Psoas muscle (tissue), 8 donors: ENCODE data around the gene PIAS1. TPM values are rescaled to one million over a fixed set of nuclear protein-coding genes. Genes with fewer than 3 reads are reported as not detected.
"Not testable (repeated sequence)": the region's sequence is repeated elsewhere in the genome, so short reads cannot be mapped to it uniquely, and the experiment has no call there.

ENCODE experiments used
- ATAC-seq, 4 donors: fragments of 200-7000 bp; cut with Tn5 transposase; one replicate each; pipeline ENCODE4 v1.9.1; 2020; ENCODE audit warnings: moderate library complexity in 3 of 4, mild to moderate bottlenecking in 2 of 4
- DNase-seq, 2 donors: peaks; one replicate each; pipeline ENCODE4 v3.0.0-alpha.2; 2020
- H3K27ac ChIP-seq: fragments of 200-600 bp; one replicate; pipeline ENCODE4 v1.8.0; 2022
- H3K27me3 ChIP-seq, 3 donors: fragments of 200-600 bp in 1 of 3; one replicate each; pipeline versions ENCODE4 v1.6.1 to v1.8.0; 2013 to 2022; ENCODE audit warnings: low read length in 2 of 3, mild to moderate bottlenecking in 2 of 3, moderate library complexity in 1 of 3; ENCODE audit not compliant: insufficient read depth in 3 of 3
- H3K36me3 ChIP-seq, 2 donors: fragments of 200-600 bp in 1 of 2; one replicate each; pipeline versions ENCODE4 v1.6.1 to v1.8.0; 2013 to 2022; ENCODE audit warnings: low read depth in 1 of 2, mild to moderate bottlenecking in 1 of 2, moderate library complexity in 1 of 2; ENCODE audit not compliant: insufficient read depth in 1 of 2
- H3K4me1 ChIP-seq: fragments of 200-600 bp; one replicate; pipeline ENCODE4 v1.8.0; 2022
- H3K4me3 ChIP-seq: fragments of 200-600 bp; one replicate; pipeline ENCODE4 v1.8.0; 2022; ENCODE audit warnings: mild to moderate bottlenecking
- H3K9me3 ChIP-seq: fragments of 200-600 bp; one replicate; pipeline ENCODE4 v1.8.0; 2022
- WGBS, 3 donors: extraction: QIAGEN DNeasy Blood & Tissue Kit; methylation state at CpG; one replicate each; pipeline versions ENCODE4 v1.1.6 to v1.1.7; 2013; 5-methylcytosine and 5-hydroxymethylcytosine counted together
- intact Hi-C, 2 donors: fragments of 100-400 bp; cut with DNase I; formaldehyde crosslinking; loops; one replicate each; pipeline versions ENCODE4 v1.11.0 to v1.14.2; 2022
- polyA plus RNA-seq, 3 donors: library from polyadenylated mRNA; stranded (reverse); fragments of 200-250 nt; gene quantifications; one replicate each; pipeline ENCODE4 v1.2.3, GENCODE V29; 2013
- total RNA-seq, 4 donors: library from RNA; stranded (reverse); fragmentation: NEBNext Ultra II Directional in 2 of 4; extraction: Animal tissue kit (Norgen Biotek cat#: 25700) in 2 of 4; gene quantifications; one replicate each; pipeline versions ENCODE4 v1.2.1 to v1.2.4, GENCODE V29; 2021 to 2023
- TF ChIP-seq, protein P1 (sequence below): fragments of 200-600 bp; IDR thresholded peaks from one replicate; pipeline ENCODE4 v1.8.0; 2022; ENCODE audit warnings: antibody characterized with exemption
- donor health status: healthy with polysubstance abuse.
- donor health status: DM: no; HTN: no; CAD: no; lungs with moderate emphysema.
- donor health status: Bipolar disorder and iron deficiency.
- donor health status: healthy.
- donor health status: DM: yes; HTN: yes; CAD: no.
- donor health status: DM: no; HTN: no; CAD: no.
- donor health status: DM: no; HTN: no; CAD: no.
- donor health status: DM: yes; HTN: yes; CAD: no.

Gene PIAS1
- total and polyA plus RNA-seq, 7 donors: 4.4 to 28.7 (median 18.2) TPM

- Histone ChIP-seq H3K9me3 (no peaks in the 10 kb centered on the region), H3K27me3 (no peaks in the 10 kb centered on the region), H3K4me3 (no peak overlapping the region), H3K27ac (no peak overlapping the region), H3K4me1 (peaks cover 15% of the 10 kb centered on the region), H3K36me3 (no peaks in the 10 kb centered on the region)
- TF ChIP-seq, protein P1, sequence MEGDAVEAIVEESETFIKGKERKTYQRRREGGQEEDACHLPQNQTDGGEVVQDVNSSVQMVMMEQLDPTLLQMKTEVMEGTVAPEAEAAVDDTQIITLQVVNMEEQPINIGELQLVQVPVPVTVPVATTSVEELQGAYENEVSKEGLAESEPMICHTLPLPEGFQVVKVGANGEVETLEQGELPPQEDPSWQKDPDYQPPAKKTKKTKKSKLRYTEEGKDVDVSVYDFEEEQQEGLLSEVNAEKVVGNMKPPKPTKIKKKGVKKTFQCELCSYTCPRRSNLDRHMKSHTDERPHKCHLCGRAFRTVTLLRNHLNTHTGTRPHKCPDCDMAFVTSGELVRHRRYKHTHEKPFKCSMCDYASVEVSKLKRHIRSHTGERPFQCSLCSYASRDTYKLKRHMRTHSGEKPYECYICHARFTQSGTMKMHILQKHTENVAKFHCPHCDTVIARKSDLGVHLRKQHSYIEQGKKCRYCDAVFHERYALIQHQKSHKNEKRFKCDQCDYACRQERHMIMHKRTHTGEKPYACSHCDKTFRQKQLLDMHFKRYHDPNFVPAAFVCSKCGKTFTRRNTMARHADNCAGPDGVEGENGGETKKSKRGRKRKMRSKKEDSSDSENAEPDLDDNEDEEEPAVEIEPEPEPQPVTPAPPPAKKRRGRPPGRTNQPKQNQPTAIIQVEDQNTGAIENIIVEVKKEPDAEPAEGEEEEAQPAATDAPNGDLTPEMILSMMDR: no peak
- no peak for ATAC-seq
- intact Hi-C loops: no loop called here
- DNase-seq: no peak
- WGBS, 3 donors: 89 to 94% (median 91%) methylated on average over 7 of the region's 7 CpGs
Observed at GRCh38 chr15:68201153-68201878, 147.2 kb downstream of the PIAS1 start.

DNA sequence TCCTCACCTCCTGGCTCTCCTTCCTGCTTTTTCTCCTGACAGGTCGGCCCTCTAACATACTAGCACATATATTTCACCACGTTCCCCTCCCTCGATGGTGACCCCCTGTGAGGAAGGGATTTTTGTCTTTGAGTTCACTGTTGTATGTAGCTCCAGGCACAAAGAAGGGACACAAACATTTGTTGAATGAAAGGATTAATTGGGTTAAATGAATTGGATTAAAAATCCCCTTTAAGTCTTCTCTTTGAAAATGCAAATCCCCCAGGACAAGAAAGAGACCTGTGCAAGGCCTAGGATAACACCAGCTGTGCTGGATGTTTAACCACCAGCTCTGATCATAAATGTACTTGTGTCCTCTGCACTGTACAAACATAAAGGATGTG, 147.8 kb downstream of the PIAS1 start:
- TF ChIP-seq, protein P1: no peak
- intact Hi-C loops: no loop called here
- Histone ChIP-seq H3K4me1 (peaks cover 15% of the 10 kb centered on the region), H3K27ac (no peak overlapping the region), H3K36me3 (no peaks in the 10 kb centered on the region), H3K4me3 (no peak overlapping the region), H3K9me3 (no peaks in the 10 kb centered on the region), H3K27me3 (no peaks in the 10 kb centered on the region)
- WGBS, 3 donors: 54 to 58% (median 56%) methylated on average over 3 of the region's 3 CpGs
- no peak for DNase-seq
- no peak for ATAC-seq

GRCh38 chr15:68202994-68203393, 148.9 kb downstream of the PIAS1 start:
- ATAC-seq, H3K4me3 ChIP-seq, DNase-seq, H3K36me3 ChIP-seq, intact Hi-C loops, H3K27ac ChIP-seq, H3K27me3 ChIP-seq, H3K9me3 ChIP-seq: not testable (repeated sequence)
- H3K4me1 ChIP-seq: peaks cover 15% of the 10 kb centered on the region
- 66 to 82% (median 68%) methylated on average over 7 of the region's 7 CpGs for WGBS, 3 donors

DNA sequence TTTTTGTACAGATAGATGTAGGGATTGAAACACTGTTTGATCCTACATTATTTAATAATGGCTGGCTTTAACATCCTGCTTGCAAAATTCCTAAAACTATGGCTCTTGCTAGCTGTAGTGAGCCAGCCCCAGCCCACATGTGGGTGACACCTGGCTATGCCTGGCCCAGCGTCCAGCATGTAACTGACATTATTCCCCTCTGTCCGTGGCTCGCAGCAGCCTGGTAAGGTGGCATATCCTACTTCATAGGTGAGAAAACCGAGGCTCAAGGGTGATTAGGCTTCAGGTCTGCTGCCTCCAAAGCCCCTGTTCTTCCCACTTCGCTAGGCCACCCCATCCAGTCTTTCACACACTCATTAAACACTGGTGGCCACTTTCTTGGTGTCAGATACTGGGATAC, 149.4 kb downstream of the PIAS1 start:
- ATAC-seq (no peak), DNase-seq (no peak)
- no peaks in the 10 kb centered on the region for H3K9me3 ChIP-seq
- no peak overlapping the region for H3K4me3 ChIP-seq
- 93 to 96% (median 94%) methylated on average over 5 of the region's 5 CpGs for WGBS, 3 donors
- peaks cover 15% of the 10 kb centered on the region for H3K4me1 ChIP-seq
- TF ChIP-seq, protein P1: no peak
- H3K27ac ChIP-seq: no peak overlapping the region
- H3K27me3 ChIP-seq: no peaks in the 10 kb centered on the region
- intact Hi-C loops: no loop called here
- H3K36me3 ChIP-seq: no peaks in the 10 kb centered on the region

- Histone ChIP-seq H3K4me3 (no peak overlapping the region), H3K36me3 (no peaks in the 10 kb centered on the region), H3K27ac (no peak overlapping the region), H3K9me3 (no peaks in the 10 kb centered on the region), H3K27me3 (no peaks in the 10 kb centered on the region), H3K4me1 (peaks cover 15% of the 10 kb centered on the region)
- no peak for DNase-seq
- no peak for ATAC-seq
- TF ChIP-seq, protein P1: no peak
- intact Hi-C loops: no loop called here
- 81 to 98% (median 91%) methylated on average over 5 of the region's 5 CpGs for WGBS, 3 donors
Observed at GRCh38 chr15:68203956-68204355, 149.8 kb downstream of the PIAS1 start.
